Trophoblast cell (in vitro differentiated cells and primary cell): ENCODE measurements around the gene ZNF438.
A peak's percentile ranks its signal among the peaks of the same experiment; 100 is the strongest.

Experiments
- DNase-seq, 2 donors: peaks; one replicate each; pipeline ENCODE4 v3.0.0-alpha.2; 2016
- H2AFZ ChIP-seq: 2 replicates; pipeline ENCODE4 v1.6.1; 2013; ENCODE audit warnings: low read length, moderate library complexity, mild to moderate bottlenecking; ENCODE audit not compliant: insufficient read depth, poor library complexity
- H2AK5ac ChIP-seq: 2 replicates; pipeline ENCODE4 v1.6.1; 2013; ENCODE audit warnings: mild to moderate bottlenecking, low read length
- H2BK120ac ChIP-seq: 2 replicates; pipeline ENCODE4 v1.6.1; 2013; ENCODE audit warnings: low read length, mild to moderate bottlenecking, moderate library complexity; ENCODE audit not compliant: insufficient read depth, poor library complexity
- H2BK12ac ChIP-seq: 2 replicates; pipeline ENCODE4 v1.6.1; 2013; ENCODE audit warnings: mild to moderate bottlenecking, low read length, moderate library complexity
- H2BK5ac ChIP-seq: 2 replicates; pipeline ENCODE4 v1.6.1; 2013; ENCODE audit warnings: low read length, low read depth, moderate library complexity, mild to moderate bottlenecking; ENCODE audit not compliant: poor library complexity
- H3K14ac ChIP-seq: 2 replicates; pipeline ENCODE4 v1.6.1; 2013; ENCODE audit warnings: mild to moderate bottlenecking, low read length
- H3K18ac ChIP-seq: 2 replicates; pipeline ENCODE4 v1.6.1; 2013; ENCODE audit warnings: mild to moderate bottlenecking, low read length
- H3K23ac ChIP-seq: 2 replicates; pipeline ENCODE4 v1.6.1; 2013; ENCODE audit warnings: low read length
- H3K27ac ChIP-seq: 2 replicates; pipeline ENCODE4 v1.5.1; 2013; ENCODE audit warnings: low read depth, mild to moderate bottlenecking, inconsistent platforms, low read length, moderate library complexity
- H3K27me3 ChIP-seq: 2 replicates; pipeline ENCODE4 v1.6.1; 2013; ENCODE audit warnings: inconsistent platforms, mild to moderate bottlenecking, low read length, moderate library complexity; ENCODE audit not compliant: insufficient read depth
- H3K36me3 ChIP-seq, 2 experiments: 1 replicate in 1 of 2; 2 replicates in 1 of 2; pipeline ENCODE4 v1.6.1; 2013; ENCODE audit warnings: low read length in 2 of 2, mild to moderate bottlenecking in 2 of 2, moderate library complexity in 1 of 2; ENCODE audit not compliant: insufficient read depth in 2 of 2, control insufficient read depth in 1 of 2
- H3K4ac ChIP-seq: 2 replicates; pipeline ENCODE4 v1.6.1; 2013; ENCODE audit warnings: low read depth, mild to moderate bottlenecking, low read length, moderate library complexity
- H3K4me1 ChIP-seq, 2 experiments: 1 replicate in 1 of 2; 2 replicates in 1 of 2; pipeline ENCODE4 v1.6.1; 2013; ENCODE audit warnings: low read length in 2 of 2, mild to moderate bottlenecking in 2 of 2, moderate library complexity in 1 of 2; ENCODE audit not compliant: insufficient read depth in 2 of 2, control insufficient read depth in 1 of 2
- H3K4me2 ChIP-seq: 2 replicates; pipeline ENCODE4 v1.6.1; 2013; ENCODE audit warnings: inconsistent platforms, mild to moderate bottlenecking, low read length, moderate library complexity
- H3K4me3 ChIP-seq: 2 replicates; pipeline ENCODE4 v1.5.1; 2013; ENCODE audit warnings: mild to moderate bottlenecking, low read depth, low read length, inconsistent platforms
- H3K79me1 ChIP-seq: one replicate; pipeline ENCODE4 v1.6.1; 2013; ENCODE audit warnings: low read length
- H3K79me2 ChIP-seq: 2 replicates; pipeline ENCODE4 v1.6.1; 2013; ENCODE audit warnings: low read length, mild to moderate bottlenecking; ENCODE audit not compliant: control insufficient read depth, insufficient read depth, poor library complexity
- H3K9ac ChIP-seq: 2 replicates; pipeline ENCODE4 v1.6.1; 2013; ENCODE audit warnings: mild to moderate bottlenecking, low read length
- H3K9me3 ChIP-seq: 2 replicates; pipeline ENCODE4 v1.6.1; 2013; ENCODE audit warnings: low read depth, mild to moderate bottlenecking, control low read depth, inconsistent platforms, low read length; ENCODE audit not compliant: insufficient read depth
- H4K12ac ChIP-seq: 2 replicates; pipeline ENCODE4 v1.6.1; 2013; ENCODE audit warnings: low read depth, mild to moderate bottlenecking, low read length, moderate library complexity
- H4K8ac ChIP-seq: 2 replicates; pipeline ENCODE4 v1.6.1; 2013; ENCODE audit warnings: low read depth, mild to moderate bottlenecking, low read length, moderate library complexity
- H4K91ac ChIP-seq: one replicate; pipeline ENCODE4 v1.6.1; 2013; ENCODE audit warnings: low read depth, mild to moderate bottlenecking, low read length, moderate library complexity
- WGBS: extraction: QIAGEN DNeasy Blood & Tissue Kit; methylation state at CpG from one replicate; pipeline ENCODE4 v1.1.7; 2013; ENCODE audit warnings: missing lambda C conversion rate; ENCODE audit not compliant: insufficient read length, insufficient coverage; ENCODE audit errors: extremely low coverage; 5-methylcytosine and 5-hydroxymethylcytosine counted together

Gene ZNF438

GRCh38 chr10:30980951-30981616, 50.6 kb downstream of the ZNF438 start:
- Histone ChIP-seq H2BK120ac (no peak overlapping the region), H4K12ac (no peak overlapping the region), H4K8ac (no peak overlapping the region), H3K27ac (no peak overlapping the region), H2AK5ac (no peak overlapping the region), H3K27me3 (no peaks in the 10 kb centered on the region), H3K9me3 (no peaks in the 10 kb centered on the region), H2BK5ac (no peak overlapping the region), H3K36me3 (no peaks in the 10 kb centered on the region), H3K79me1 (no peaks in the 10 kb centered on the region), H2AFZ (no peak overlapping the region), H3K9ac (no peak overlapping the region), H3K79me2 (no peaks in the 10 kb centered on the region), H3K4me1 (peaks cover 0 to 3% of the 10 kb centered on the region in 2 experiments), H3K18ac (no peak overlapping the region), H3K4me3 (no peak overlapping the region), H3K14ac (no peak overlapping the region), H3K4me2 (no peak overlapping the region), H3K4ac (no peak overlapping the region), H2BK12ac (no peak overlapping the region), H4K91ac (no peak overlapping the region), H3K23ac (no peak overlapping the region)
- no peak for DNase-seq
- WGBS, result no CpG with 5 or more reads among the region's 7 CpGs

DNA sequence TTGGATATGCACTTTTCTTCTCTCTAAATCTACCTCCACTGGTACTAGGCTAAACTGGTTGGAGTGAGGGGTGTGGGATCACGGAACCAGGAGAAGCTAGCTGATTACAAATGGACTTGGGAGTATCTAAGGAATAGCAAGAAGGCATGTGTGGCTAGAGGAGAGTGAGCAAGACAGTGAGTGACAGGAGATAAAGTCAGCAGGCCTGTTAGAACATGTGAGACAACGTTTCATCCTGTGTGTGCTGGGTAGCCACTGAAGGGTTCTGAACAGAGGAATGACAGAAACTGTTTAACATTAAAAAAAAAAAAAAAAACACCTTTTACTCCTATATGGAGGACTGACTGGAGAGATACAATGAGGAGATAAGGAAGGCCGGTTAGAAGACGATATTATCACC, 51.7 kb downstream of the ZNF438 start:
- Histone ChIP-seq H3K27ac (no peak overlapping the region), H2AK5ac (no peak overlapping the region), H3K4ac (no peak overlapping the region), H3K23ac (no peak overlapping the region), H3K4me3 (no peak overlapping the region), H3K9ac (no peak overlapping the region), H4K12ac (no peak overlapping the region), H3K27me3 (no peaks in the 10 kb centered on the region), H2AFZ (no peak overlapping the region), H4K91ac (no peak overlapping the region), H2BK120ac (no peak overlapping the region), H3K4me1 (peaks cover 0 to 3% of the 10 kb centered on the region in 2 experiments), H2BK12ac (no peak overlapping the region), H4K8ac (no peak overlapping the region), H3K79me1 (no peaks in the 10 kb centered on the region), H3K36me3 (no peaks in the 10 kb centered on the region), H3K9me3 (no peaks in the 10 kb centered on the region), H3K18ac (no peak overlapping the region), H3K79me2 (no peaks in the 10 kb centered on the region), H2BK5ac (no peak overlapping the region), H3K14ac (no peak overlapping the region), H3K4me2 (no peak overlapping the region)
- no peak for DNase-seq
- no CpG with 5 or more reads among the region's 4 CpGs for WGBS

GRCh38 chr10:30978843-30979242, 52.8 kb downstream of the ZNF438 start:
- Histone ChIP-seq H2BK12ac (no peak overlapping the region), H2BK5ac (no peak overlapping the region), H3K18ac (no peak overlapping the region), H3K27ac (no peak overlapping the region), H3K36me3 (no peaks in the 10 kb centered on the region), H3K23ac (no peak overlapping the region), H3K4me1 (peaks cover 0 to 3% of the 10 kb centered on the region in 2 experiments), H3K4ac (no peak overlapping the region), H3K9me3 (no peaks in the 10 kb centered on the region), H4K91ac (no peak overlapping the region), H2AFZ (no peak overlapping the region), H3K79me2 (no peaks in the 10 kb centered on the region), H3K9ac (no peak overlapping the region), H3K27me3 (no peaks in the 10 kb centered on the region), H4K12ac (no peak overlapping the region), H3K4me2 (no peak overlapping the region), H3K4me3 (no peak overlapping the region), H3K14ac (no peak overlapping the region), H3K79me1 (no peaks in the 10 kb centered on the region), H2AK5ac (no peak overlapping the region), H2BK120ac (no peak overlapping the region), H4K8ac (no peak overlapping the region)
- no peak for DNase-seq
- no CpG with 5 or more reads among the region's 2 CpGs for WGBS

- Histone ChIP-seq H3K14ac (no peak overlapping the region), H2AK5ac (peak overlapping the region; percentile 46), H3K79me1 (no peaks in the 10 kb centered on the region), H3K9me3 (no peaks in the 10 kb centered on the region), H3K4me1 (peaks cover 0 to 3% of the 10 kb centered on the region in 2 experiments), H4K8ac (no peak overlapping the region), H2BK12ac (no peak overlapping the region), H3K4ac (no peak overlapping the region), H4K91ac (no peak overlapping the region), H3K27me3 (no peaks in the 10 kb centered on the region), H3K79me2 (no peaks in the 10 kb centered on the region), H3K23ac (no peak overlapping the region), H3K4me2 (no peak overlapping the region), H4K12ac (peak overlapping the region; percentile 43), H2BK120ac (peak overlapping the region; percentile 22), H2BK5ac (no peak overlapping the region), H3K27ac (no peak overlapping the region), H2AFZ (no peak overlapping the region), H3K36me3 (no peaks in the 10 kb centered on the region), H3K18ac (no peak overlapping the region), H3K9ac (no peak overlapping the region), H3K4me3 (no peak overlapping the region)
- no CpG with 5 or more reads among the region's 8 CpGs for WGBS
- DNase-seq, result no peak
Measured at GRCh38 chr10:30977385-30977784, 54.3 kb downstream of the ZNF438 start.
